ENCODE measurements around the gene TRPC4AP. TPM values are rescaled to one million over a fixed set of nuclear protein-coding genes. Genes with fewer than 3 reads are reported as not detected.

TRPC4AP gene
- total RNA-seq, 1 donor from 2014 or later: 44.6 TPM

DNA sequence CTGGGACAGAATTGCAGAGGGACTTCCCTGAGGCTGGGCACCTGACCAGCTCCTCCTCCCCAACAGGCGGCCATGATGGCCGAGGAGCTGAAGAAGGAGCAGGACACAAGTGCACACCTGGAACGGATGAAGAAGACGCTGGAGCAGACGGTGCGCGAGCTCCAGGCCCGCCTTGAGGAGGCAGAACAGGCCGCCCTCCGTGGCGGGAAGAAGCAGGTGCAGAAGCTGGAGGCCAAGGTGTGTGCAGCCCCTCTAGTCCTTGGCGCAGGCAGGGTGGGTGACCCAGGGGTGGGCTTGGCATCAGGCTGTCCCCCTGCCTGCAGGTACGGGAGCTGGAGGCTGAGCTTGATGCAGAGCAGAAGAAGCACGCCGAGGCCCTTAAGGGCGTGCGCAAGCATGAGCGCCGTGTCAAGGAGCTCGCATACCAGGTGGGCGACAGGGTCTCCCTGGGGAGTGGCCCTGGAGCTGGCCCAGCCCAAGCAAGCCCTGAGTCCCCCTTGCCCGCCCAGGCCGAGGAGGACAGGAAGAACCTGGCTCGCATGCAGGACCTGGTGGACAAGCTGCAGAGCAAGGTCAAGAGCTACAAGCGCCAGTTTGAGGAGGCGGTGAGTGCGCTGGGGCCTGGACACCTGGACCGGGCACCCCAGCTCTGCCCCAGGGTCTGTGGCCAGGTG lies 91.5 kb downstream of the TRPC4AP start:
- no peak for DNase-seq

GRCh38 chr20:35000311-35000921 lies 92.2 kb downstream of the TRPC4AP start:
- no peak for DNase-seq

DNA sequence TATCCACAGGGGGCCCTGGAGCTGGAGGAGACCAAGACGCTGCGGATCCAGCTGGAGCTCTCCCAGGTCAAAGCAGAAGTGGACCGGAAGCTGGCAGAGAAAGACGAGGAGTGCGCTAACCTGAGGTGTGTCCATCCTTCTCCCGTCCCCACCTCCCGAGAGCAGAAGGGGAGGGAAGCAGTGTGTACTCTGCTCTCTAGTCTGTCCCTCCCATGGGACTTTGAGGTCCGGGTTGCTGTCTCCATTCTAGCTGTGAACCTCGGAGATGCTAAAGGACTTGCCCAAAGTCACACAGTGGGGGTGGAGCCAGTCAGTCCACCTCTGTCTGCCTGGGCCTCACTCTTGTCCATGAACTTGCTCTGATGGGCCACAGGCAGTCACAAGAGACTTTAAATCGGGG lies 92.8 kb downstream of the TRPC4AP start:
- no peak for DNase-seq

DNA sequence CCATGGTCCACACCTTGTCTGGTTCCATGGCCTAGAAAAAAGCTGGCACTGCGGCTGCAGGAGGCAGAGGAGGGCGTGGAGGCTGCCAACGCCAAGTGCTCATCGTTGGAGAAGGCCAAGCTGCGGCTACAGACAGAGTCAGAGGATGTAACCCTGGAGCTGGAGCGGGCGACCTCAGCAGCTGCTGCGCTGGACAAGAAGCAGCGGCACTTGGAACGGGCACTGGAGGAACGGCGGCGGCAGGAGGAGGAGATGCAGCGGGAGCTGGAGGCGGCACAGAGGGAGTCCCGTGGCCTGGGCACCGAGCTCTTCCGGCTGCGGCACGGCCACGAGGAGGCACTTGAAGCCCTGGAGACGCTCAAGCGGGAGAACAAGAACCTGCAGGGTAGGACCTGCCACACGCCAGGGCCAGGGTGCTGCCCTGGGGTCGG lies 93.6 kb downstream of the TRPC4AP start:
- DNase-seq: no peak

DNA sequence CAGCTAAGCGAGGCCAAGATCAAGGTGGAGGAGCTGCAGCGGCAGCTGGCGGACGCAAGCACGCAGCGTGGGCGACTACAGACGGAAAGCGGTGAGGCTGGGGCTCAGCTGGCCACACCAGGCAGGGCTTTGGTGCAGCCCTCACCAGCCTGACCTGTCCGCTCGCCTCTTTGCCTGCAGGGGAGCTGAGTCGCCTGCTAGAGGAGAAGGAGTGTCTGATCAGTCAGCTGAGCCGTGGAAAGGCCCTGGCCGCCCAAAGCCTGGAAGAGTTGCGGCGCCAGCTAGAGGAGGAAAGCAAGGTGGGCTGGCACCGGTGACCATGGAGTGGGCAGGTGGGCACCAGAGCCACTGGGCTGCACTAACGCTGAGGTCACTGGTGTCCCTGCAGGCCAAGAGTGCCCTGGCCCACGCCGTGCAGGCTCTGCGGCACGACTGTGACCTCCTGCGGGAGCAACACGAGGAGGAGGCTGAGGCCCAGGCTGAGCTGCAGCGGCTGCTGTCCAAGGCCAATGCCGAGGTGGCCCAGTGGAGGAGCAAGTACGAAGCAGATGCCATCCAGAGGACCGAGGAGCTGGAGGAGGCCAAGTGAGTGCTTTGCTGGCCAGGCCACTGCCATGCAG lies 94.2 kb downstream of the TRPC4AP start:
- DNase-seq: no peak

GRCh38 chr20:34997774-34998173 lies 94.8 kb downstream of the TRPC4AP start:
- DNase-seq: no peak

- no peak for DNase-seq
Observed at GRCh38 chr20:34997131-34997561, 95.5 kb downstream of the TRPC4AP start.

DNA sequence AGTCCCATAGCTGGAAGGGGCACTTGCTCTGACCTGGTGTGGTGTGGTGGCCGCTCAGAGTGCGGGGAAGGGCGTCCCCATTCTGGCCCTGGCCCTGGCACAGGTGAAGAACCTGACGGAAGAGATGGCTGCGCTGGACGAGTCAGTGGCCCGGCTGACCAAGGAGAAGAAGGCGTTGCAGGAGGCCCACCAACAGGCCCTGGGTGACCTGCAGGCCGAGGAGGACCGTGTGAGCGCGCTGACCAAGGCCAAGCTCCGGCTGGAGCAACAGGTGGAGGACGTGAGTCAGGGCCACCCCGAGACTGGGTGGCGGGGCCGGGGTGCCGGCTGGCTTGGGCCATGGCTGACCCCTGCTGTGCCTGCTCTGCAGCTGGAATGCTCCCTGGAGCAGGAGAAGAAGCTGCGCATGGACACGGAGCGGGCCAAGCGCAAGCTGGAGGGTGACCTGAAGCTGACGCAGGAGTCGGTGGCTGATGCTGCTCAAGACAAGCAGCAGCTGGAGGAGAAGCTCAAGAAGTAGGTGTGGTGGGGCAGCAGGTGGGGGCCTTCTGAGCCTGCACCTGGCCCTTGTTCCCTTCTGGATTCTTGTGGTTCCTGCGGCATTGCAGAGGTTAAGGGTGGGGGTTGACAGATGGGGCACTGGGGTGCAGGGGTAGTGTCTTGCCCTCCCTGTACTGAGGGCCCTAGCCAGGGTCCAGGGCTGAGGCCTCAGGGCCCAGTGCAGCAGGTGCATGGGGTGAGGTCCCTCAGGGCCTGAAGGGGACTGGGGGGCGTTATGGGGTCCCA lies 96.2 kb downstream of the TRPC4AP start:
- no peak for DNase-seq

GRCh38 chr20:34995696-34996095 lies 96.9 kb downstream of the TRPC4AP start:
- no peak for DNase-seq

DNA sequence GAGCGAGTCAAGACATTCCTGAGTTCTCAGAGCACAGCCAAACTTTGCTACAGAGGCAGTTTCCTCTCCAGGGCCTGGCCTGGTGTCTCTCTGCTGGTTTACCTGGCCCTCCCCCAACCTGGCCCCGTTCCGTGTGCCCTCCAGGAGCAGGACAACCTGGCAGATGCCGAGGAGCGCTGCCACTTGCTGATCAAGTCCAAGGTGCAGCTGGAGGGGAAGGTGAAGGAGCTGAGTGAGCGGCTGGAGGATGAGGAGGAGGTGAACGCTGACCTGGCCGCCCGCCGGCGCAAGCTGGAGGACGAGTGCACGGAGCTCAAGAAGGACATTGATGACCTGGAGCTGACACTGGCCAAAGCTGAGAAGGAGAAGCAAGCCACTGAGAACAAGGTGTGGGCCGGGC lies 97.4 kb downstream of the TRPC4AP start:
- no peak for DNase-seq

DNA sequence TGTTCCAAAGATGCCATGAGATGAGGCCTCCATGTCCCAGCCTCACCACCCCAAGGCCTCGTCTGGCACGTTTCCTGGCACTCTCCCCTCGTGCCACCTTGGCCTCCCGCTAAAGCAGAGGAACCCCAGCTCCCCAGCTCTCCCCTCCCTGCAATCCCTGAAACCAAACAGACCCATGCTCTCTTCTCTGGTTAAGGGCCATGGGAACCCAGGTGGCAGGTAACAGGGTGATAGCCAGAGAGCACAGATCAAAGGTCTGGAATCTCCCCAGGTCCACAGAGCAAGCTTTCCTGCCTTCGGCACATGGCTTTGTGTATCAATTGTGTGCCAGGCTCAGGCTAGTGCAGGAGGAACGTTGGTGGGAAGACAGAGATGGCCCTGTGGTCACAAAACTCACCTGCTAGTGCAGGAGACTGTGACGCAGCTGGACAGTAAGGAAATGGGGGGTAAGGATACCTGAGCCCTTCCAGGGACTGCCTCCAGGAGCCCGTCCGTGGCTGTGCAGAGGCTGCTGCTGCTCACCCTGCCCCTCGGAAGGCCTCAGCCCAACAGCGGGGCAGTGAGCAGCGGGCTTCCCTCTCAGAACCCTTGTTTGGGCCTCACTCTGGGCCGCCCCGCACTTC lies 98.0 kb downstream of the TRPC4AP start:
- DNase-seq: no peak

DNA sequence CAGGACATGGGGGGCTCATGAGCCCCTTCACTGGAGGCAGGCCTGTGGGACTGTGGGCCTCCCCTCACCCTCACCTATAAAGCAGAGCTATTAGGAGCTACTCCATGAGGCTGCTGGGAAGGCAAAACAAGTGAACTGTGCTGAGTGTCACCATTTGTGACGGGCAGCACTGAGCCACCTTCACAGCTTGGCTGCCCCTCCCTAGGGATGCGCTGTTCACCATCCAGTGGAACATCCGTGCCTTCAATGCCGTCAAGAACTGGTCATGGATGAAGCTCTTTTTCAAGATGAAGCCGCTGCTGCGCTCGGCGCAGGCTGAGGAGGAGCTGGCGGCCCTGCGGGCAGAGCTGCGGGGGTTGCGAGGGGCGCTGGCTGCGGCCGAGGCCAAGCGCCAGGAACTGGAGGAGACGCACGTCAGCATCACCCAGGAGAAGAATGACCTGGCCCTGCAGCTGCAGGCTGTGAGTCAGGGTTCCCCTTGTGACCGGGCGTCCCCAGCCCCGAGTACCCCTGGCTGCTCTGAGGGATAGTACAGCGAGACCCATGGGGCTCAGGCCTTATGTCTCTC lies 98.6 kb downstream of the TRPC4AP start:
- DNase-seq: no peak

GRCh38 chr20:34992751-34993417 lies 99.7 kb downstream of the TRPC4AP start:
- DNase-seq: no peak

- DNase-seq: no peak
Observed at GRCh38 chr20:34990661-34991214, 101.9 kb downstream of the TRPC4AP start.

GRCh38 chr20:34990231-34990630 lies 102.4 kb downstream of the TRPC4AP start:
- DNase-seq: no peak

DNA sequence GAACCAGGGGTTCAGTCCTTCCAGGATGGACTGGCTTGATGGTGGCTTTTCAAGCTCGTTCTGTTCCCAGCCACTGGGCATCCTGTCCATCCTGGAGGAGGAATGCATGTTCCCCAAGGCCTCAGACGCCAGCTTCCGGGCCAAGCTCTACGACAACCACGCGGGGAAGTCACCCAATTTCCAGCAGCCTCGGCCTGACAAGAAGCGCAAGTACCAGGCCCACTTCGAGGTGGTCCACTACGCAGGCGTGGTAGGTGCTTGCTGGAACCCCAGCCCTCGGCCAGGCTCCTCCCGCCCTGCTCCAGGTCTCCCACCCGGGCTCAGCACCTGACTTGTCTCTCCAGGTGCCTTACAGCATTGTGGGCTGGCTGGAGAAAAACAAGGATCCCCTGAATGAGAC lies 102.9 kb downstream of the TRPC4AP start:
- no peak for DNase-seq

GRCh38 chr20:34989118-34989517 lies 103.5 kb downstream of the TRPC4AP start:
- no peak for DNase-seq

DNA sequence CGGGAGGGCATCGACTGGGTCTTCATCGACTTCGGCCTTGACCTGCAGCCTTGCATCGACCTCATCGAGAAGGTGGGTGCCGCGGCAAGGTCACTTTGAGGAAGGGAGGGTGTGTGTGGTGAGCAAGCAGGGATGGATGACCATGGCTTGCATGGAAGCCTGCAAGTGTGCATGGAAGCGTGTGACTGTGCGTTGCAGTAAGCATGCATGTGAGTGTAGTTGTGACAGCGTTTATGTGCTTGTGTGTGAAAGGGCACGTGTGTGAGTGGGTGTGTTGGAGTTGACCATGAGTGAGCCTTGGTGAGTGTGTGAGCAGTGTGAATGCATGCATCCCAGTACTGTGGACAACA lies 104.4 kb downstream of the TRPC4AP start:
- no peak for DNase-seq

GRCh38 chr20:34987288-34988190 lies 105.1 kb downstream of the TRPC4AP start:
- peak; percentile 14 for DNase-seq

All from skin of body (tissue), 2 donors.